HepG2 (cell line): Measurements from ENCODE around the gene TMEM62. TPM values are rescaled to one million over a fixed set of nuclear protein-coding genes. Genes with fewer than 3 reads are reported as not detected.

Experiments
- FOXM1 ChIP-seq: sonication (generic); formaldehyde crosslinking; IDR thresholded peaks from 2 replicates; pipeline ENCODE4 v1.5.0; 2020; ENCODE audit warnings: missing genetic modification reagents
- HDAC2 ChIP-seq: sonication (generic); formaldehyde crosslinking; IDR thresholded peaks from 2 replicates; pipeline ENCODE4 v1.4.0; 2020; ENCODE audit warnings: missing genetic modification reagents
- HES4 ChIP-seq: sonication (generic); formaldehyde crosslinking; IDR thresholded peaks from 2 replicates; pipeline ENCODE4 v1.9.0; 2021; ENCODE audit warnings: mild to moderate bottlenecking, missing genetic modification reagents, borderline replicate concordance
- RELA ChIP-seq: sonication (generic); formaldehyde crosslinking; IDR thresholded peaks from 2 replicates; pipeline ENCODE4 v1.4.0; 2020; ENCODE audit warnings: missing genetic modification reagents
- SIN3A ChIP-seq: IDR thresholded peaks from 2 replicates; pipeline ENCODE4 v1.6.1; 2011; ENCODE audit warnings: low read depth, mild to moderate bottlenecking, control low read depth, low read length, borderline replicate concordance
- SMARCC2 ChIP-seq: fragments of 450-650 bp; IDR thresholded peaks from 2 replicates; pipeline ENCODE4 v1.6.1; 2017; ENCODE audit warnings: antibody characterized with exemption, mild to moderate bottlenecking
- ZNF230 ChIP-seq: sonication (generic); formaldehyde crosslinking; IDR thresholded peaks from 2 replicates; pipeline ENCODE4 v1.4.0; 2020; ENCODE audit warnings: mild to moderate bottlenecking, missing genetic modification reagents
- ZNF350 ChIP-seq: sonication (generic); formaldehyde crosslinking; IDR thresholded peaks from 2 replicates; pipeline ENCODE4 v1.4.0; 2020; ENCODE audit warnings: mild to moderate bottlenecking, low read depth, missing genetic modification reagents, borderline replicate concordance
- ZNF431 ChIP-seq: sonication (generic); formaldehyde crosslinking; IDR thresholded peaks from 2 replicates; pipeline ENCODE4 v1.9.0; 2022; ENCODE audit warnings: missing genetic modification reagents, low read depth, mild to moderate bottlenecking, borderline replicate concordance
- polyA plus RNA-seq, 8 experiments: library from polyadenylated mRNA; depleted of rRNA in 3 of 8; stranded (reverse) in 7 of 8; unstranded in 1 of 8; fragments of >200 nt; fragmentation: Illumina TruSeq in 4 of 8; extraction: Trizol in 4 of 8; gene quantifications; 2 replicates each; pipeline versions ENCODE4 v1.2.1 to v1.2.3, GENCODE V29; 2011 to 2016; ENCODE audit warnings: low read depth in 4 of 8, missing spikeins in 1 of 8, mixed read lengths in 1 of 8; ENCODE audit not compliant: insufficient read depth in 1 of 8
- total RNA-seq, 5 experiments: library from RNA; depleted of rRNA; stranded (reverse); fragments of >200 nt; fragmentation: Illumina TruSeq; extraction: Trizol; gene quantifications; 2 replicates each; pipeline ENCODE4 v1.2.3, GENCODE V29; 2016; ENCODE audit warnings: low read depth in 1 of 5
- TF ChIP-seq, protein P1 (sequence below): sonication (generic); formaldehyde crosslinking; IDR thresholded peaks from 2 replicates; pipeline ENCODE4 v1.5.0; 2020; ENCODE audit warnings: mild to moderate bottlenecking, missing genetic modification reagents, moderate library complexity
- TF ChIP-seq, protein P2 (sequence below): sonication (generic); formaldehyde crosslinking; IDR thresholded peaks from 2 replicates; pipeline ENCODE4 v1.4.0; 2020; ENCODE audit warnings: missing genetic modification reagents
- TF ChIP-seq, protein P3 (sequence below): sonication (generic); formaldehyde crosslinking; IDR thresholded peaks from 2 replicates; pipeline ENCODE4 v1.4.0; 2020; ENCODE audit warnings: mild to moderate bottlenecking, missing genetic modification reagents
- TF ChIP-seq, protein P4 (sequence below), 2 experiments: IDR thresholded peaks; 2 replicates each; pipeline ENCODE4 v1.6.1; 2011 to 2012; ENCODE audit warnings: low read length in 2 of 2, borderline replicate concordance in 1 of 2, low read depth in 1 of 2, mild to moderate bottlenecking in 1 of 2, moderate library complexity in 1 of 2
- TF ChIP-seq, protein P5 (sequence below): IDR thresholded peaks from 2 replicates; pipeline ENCODE4 v1.6.1; 2016; ENCODE audit warnings: low read depth, control low read depth
- TF ChIP-seq, protein P6 (sequence below): sonication (generic); formaldehyde crosslinking; conservative IDR thresholded peaks from 2 replicates; pipeline ENCODE4 v1.8.1; 2023; ENCODE audit warnings: missing genetic modification reagents

TMEM62 gene
- total and polyA plus RNA-seq, 2 of the 13 experiments (the other 11 are each of a cell fraction or from before 2014, with no cell fraction given), result 14.2 to 20.9 TPM

DNA sequence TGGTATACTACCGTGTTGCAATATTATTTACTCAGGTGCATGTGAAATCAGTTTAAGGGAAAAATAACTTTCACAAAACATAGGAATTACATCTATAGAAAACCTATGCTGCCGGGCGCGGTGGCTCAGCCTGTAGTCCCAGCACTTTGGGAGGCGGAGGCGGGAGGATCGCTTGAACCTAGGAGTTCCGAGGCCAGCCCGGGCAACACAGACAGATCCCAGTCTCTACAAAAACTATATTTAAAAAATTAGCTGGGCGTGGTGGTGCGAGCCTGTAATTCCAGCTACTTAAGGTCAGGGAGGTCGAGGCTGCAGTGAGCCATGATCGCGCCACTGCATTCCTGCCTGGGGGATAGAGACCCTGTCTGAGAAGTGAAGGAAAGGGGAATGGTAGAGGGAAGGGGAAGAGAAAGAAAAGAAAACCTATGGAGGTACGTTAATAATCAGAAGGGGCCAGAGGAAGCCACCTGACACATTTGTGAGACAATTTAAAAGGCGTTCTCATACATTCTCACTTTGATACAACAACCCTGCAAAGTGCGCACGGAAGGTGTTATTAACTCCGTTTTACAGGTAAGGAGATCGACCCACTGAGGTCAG, 456 bp upstream of the TMEM62 start (continued):
- TF ChIP-seq, protein P1, sequence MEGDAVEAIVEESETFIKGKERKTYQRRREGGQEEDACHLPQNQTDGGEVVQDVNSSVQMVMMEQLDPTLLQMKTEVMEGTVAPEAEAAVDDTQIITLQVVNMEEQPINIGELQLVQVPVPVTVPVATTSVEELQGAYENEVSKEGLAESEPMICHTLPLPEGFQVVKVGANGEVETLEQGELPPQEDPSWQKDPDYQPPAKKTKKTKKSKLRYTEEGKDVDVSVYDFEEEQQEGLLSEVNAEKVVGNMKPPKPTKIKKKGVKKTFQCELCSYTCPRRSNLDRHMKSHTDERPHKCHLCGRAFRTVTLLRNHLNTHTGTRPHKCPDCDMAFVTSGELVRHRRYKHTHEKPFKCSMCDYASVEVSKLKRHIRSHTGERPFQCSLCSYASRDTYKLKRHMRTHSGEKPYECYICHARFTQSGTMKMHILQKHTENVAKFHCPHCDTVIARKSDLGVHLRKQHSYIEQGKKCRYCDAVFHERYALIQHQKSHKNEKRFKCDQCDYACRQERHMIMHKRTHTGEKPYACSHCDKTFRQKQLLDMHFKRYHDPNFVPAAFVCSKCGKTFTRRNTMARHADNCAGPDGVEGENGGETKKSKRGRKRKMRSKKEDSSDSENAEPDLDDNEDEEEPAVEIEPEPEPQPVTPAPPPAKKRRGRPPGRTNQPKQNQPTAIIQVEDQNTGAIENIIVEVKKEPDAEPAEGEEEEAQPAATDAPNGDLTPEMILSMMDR, result no peak
- TF ChIP-seq SIN3A, result 0 out of 2 replicates have a peak, but pooled peaks have one; percentile 9
- TF ChIP-seq, protein P2, sequence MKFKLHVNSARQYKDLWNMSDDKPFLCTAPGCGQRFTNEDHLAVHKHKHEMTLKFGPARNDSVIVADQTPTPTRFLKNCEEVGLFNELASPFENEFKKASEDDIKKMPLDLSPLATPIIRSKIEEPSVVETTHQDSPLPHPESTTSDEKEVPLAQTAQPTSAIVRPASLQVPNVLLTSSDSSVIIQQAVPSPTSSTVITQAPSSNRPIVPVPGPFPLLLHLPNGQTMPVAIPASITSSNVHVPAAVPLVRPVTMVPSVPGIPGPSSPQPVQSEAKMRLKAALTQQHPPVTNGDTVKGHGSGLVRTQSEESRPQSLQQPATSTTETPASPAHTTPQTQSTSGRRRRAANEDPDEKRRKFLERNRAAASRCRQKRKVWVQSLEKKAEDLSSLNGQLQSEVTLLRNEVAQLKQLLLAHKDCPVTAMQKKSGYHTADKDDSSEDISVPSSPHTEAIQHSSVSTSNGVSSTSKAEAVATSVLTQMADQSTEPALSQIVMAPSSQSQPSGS (CRISPR knock-in tag), result no peak
- TF ChIP-seq FOXM1 (CRISPR knock-in tag), result no peak
- TF ChIP-seq, protein P3, sequence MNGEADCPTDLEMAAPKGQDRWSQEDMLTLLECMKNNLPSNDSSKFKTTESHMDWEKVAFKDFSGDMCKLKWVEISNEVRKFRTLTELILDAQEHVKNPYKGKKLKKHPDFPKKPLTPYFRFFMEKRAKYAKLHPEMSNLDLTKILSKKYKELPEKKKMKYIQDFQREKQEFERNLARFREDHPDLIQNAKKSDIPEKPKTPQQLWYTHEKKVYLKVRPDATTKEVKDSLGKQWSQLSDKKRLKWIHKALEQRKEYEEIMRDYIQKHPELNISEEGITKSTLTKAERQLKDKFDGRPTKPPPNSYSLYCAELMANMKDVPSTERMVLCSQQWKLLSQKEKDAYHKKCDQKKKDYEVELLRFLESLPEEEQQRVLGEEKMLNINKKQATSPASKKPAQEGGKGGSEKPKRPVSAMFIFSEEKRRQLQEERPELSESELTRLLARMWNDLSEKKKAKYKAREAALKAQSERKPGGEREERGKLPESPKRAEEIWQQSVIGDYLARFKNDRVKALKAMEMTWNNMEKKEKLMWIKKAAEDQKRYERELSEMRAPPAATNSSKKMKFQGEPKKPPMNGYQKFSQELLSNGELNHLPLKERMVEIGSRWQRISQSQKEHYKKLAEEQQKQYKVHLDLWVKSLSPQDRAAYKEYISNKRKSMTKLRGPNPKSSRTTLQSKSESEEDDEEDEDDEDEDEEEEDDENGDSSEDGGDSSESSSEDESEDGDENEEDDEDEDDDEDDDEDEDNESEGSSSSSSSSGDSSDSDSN (CRISPR knock-in tag), result no peak
- TF ChIP-seq, protein P4, sequence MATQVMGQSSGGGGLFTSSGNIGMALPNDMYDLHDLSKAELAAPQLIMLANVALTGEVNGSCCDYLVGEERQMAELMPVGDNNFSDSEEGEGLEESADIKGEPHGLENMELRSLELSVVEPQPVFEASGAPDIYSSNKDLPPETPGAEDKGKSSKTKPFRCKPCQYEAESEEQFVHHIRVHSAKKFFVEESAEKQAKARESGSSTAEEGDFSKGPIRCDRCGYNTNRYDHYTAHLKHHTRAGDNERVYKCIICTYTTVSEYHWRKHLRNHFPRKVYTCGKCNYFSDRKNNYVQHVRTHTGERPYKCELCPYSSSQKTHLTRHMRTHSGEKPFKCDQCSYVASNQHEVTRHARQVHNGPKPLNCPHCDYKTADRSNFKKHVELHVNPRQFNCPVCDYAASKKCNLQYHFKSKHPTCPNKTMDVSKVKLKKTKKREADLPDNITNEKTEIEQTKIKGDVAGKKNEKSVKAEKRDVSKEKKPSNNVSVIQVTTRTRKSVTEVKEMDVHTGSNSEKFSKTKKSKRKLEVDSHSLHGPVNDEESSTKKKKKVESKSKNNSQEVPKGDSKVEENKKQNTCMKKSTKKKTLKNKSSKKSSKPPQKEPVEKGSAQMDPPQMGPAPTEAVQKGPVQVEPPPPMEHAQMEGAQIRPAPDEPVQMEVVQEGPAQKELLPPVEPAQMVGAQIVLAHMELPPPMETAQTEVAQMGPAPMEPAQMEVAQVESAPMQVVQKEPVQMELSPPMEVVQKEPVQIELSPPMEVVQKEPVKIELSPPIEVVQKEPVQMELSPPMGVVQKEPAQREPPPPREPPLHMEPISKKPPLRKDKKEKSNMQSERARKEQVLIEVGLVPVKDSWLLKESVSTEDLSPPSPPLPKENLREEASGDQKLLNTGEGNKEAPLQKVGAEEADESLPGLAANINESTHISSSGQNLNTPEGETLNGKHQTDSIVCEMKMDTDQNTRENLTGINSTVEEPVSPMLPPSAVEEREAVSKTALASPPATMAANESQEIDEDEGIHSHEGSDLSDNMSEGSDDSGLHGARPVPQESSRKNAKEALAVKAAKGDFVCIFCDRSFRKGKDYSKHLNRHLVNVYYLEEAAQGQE (IDR thresholded peaks at IDR 0.05; ENCODE audit: borderline replicate concordance in 1 of 2, low read depth in 1 of 2, low read length in 2 of 2), result no peak
- TF ChIP-seq, protein P5, sequence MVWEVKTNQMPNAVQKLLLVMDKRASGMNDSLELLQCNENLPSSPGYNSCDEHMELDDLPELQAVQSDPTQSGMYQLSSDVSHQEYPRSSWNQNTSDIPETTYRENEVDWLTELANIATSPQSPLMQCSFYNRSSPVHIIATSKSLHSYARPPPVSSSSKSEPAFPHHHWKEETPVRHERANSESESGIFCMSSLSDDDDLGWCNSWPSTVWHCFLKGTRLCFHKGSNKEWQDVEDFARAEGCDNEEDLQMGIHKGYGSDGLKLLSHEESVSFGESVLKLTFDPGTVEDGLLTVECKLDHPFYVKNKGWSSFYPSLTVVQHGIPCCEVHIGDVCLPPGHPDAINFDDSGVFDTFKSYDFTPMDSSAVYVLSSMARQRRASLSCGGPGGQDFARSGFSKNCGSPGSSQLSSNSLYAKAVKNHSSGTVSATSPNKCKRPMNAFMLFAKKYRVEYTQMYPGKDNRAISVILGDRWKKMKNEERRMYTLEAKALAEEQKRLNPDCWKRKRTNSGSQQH (CRISPR knock-in tag), result no peak
- TF ChIP-seq RELA (CRISPR knock-in tag), result no peak
- no peak for TF ChIP-seq ZNF230 (CRISPR knock-in tag)
- TF ChIP-seq, protein P6, sequence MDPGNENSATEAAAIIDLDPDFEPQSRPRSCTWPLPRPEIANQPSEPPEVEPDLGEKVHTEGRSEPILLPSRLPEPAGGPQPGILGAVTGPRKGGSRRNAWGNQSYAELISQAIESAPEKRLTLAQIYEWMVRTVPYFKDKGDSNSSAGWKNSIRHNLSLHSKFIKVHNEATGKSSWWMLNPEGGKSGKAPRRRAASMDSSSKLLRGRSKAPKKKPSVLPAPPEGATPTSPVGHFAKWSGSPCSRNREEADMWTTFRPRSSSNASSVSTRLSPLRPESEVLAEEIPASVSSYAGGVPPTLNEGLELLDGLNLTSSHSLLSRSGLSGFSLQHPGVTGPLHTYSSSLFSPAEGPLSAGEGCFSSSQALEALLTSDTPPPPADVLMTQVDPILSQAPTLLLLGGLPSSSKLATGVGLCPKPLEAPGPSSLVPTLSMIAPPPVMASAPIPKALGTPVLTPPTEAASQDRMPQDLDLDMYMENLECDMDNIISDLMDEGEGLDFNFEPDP (CRISPR knock-in tag), result no peak
- TF ChIP-seq ZNF350 (CRISPR knock-in tag), result peak; percentile 51; the same call in 1 of the 2 replicates
- TF ChIP-seq HDAC2 (CRISPR knock-in tag), result no peak
- TF ChIP-seq ZNF431 (CRISPR knock-in tag), result no peak
- no peak for TF ChIP-seq SMARCC2
- TF ChIP-seq HES4 (CRISPR knock-in tag), result no peak
